HCT116 (cell line): Measurements from ENCODE around the gene NAPSA. TPM values are rescaled to one million over a fixed set of nuclear protein-coding genes. Genes with fewer than 3 reads are reported as not detected.

Experiments used
- ATAC-seq: fragments of 200-7000 bp; cut with Tn5 transposase; 2 replicates; pipeline ENCODE4 v1.9.1; 2020; ENCODE audit warnings: mild to moderate bottlenecking, moderate library complexity
- BruUV-seq: library from RNA; stranded (reverse); fragments of 400-500 nt; replicated peaks from 2 replicates; lab custom pipeline; 2021; lab: Mats Ljungman, UMichigan
- CTCF ChIA-PET: fragments of 300-600 bp; sonication (Branson Sonifier 250); formaldehyde crosslinking; loops from one replicate; lab custom pipeline; 2021; ENCODE audit warnings: antibody characterized with exemption; lab: Charles Lee
- POLR2A ChIA-PET: fragments of 300-600, 350-600 bp; sonication (Branson Sonifier 250); formaldehyde crosslinking; loops from one replicate; lab custom pipeline; 2021; ENCODE audit warnings: antibody characterized with exemption; lab: Charles Lee
- RAD21 ChIA-PET, 2 experiments: fragments of 300-600 bp; sonication (Branson Sonifier 250); formaldehyde crosslinking; loops; one replicate each; lab custom pipeline; 2023; ENCODE audit warnings: low total read pairs in 2 of 2; ENCODE audit not compliant: uncharacterized antibody in 2 of 2, unreplicated experiment in 2 of 2, low non-redundant PET in 1 of 2; lab: Charles Lee
- DNase-seq: peaks from one replicate; pipeline ENCODE4 v3.0.0-alpha.2; 2010; ENCODE audit warnings: low read depth, low spot score
- H2AFZ ChIP-seq: fragments of 200-600 bp; shearing (Covaris generic), sonication (generic); 2 replicates; pipeline ENCODE4 v1.6.1; 2017; ENCODE audit warnings: low read depth, mixed run types, mixed read lengths, antibody characterized with exemption, low read length; ENCODE audit not compliant: poor library complexity, severe bottlenecking
- H3K27ac ChIP-seq: 2 replicates; pipeline ENCODE4 v1.5.1; 2012; ENCODE audit warnings: low read depth, low read length
- H3K27me3 ChIP-seq: fragments of 200-600 bp; sonication (generic); 2 replicates; pipeline ENCODE4 v1.6.1; 2016; ENCODE audit warnings: mixed run types, low read length, mixed read lengths; ENCODE audit not compliant: insufficient read depth
- H3K36me3 ChIP-seq, 2 experiments: fragments of 200-500 bp in 1 of 2; fragments of 200-600 bp in 1 of 2; sonication (Bioruptor generic) in 1 of 2; sonication (generic) in 1 of 2; 2 replicates each; pipeline versions ENCODE4 v1.5.1 to v1.6.1; 2014 to 2016; ENCODE audit warnings: low read length in 2 of 2, inconsistent platforms in 1 of 2, mixed read lengths in 1 of 2, mixed run types in 1 of 2; ENCODE audit not compliant: insufficient read depth in 2 of 2, control insufficient read depth in 1 of 2
- H3K4me1 ChIP-seq, 2 experiments: fragments of 200-600 bp in 1 of 2; sonication (generic) in 1 of 2; 2 replicates each; pipeline versions ENCODE4 v1.5.1 to v1.6.1; 2012 to 2017; ENCODE audit warnings: low read length in 2 of 2, inconsistent platforms in 1 of 2, mild to moderate bottlenecking in 1 of 2, mixed read lengths in 1 of 2, mixed run types in 1 of 2, moderate library complexity in 1 of 2; ENCODE audit not compliant: insufficient read depth in 2 of 2, control insufficient read depth in 1 of 2
- H3K4me2 ChIP-seq: fragments of 200-600 bp; sonication (generic); 2 replicates; pipeline ENCODE4 v1.6.1; 2017; ENCODE audit warnings: mixed run types, low read length, mixed read lengths
- H3K4me3 ChIP-seq, 2 experiments: fragments of 200-600 bp in 1 of 2; sonication (generic) in 1 of 2; replicated peaks in 1 of 2; 2 replicates each; pipeline ENCODE4 v1.5.1; 2011 to 2016; ENCODE audit warnings: low read length in 2 of 2, control low read depth in 1 of 2, low read depth in 1 of 2, mild to moderate bottlenecking in 1 of 2, mixed read lengths in 1 of 2, mixed run types in 1 of 2
- H3K79me2 ChIP-seq: fragments of 200-600 bp; sonication (generic); 2 replicates; pipeline ENCODE4 v1.6.1; 2017; ENCODE audit warnings: mild to moderate bottlenecking, mixed run types, low read length, moderate library complexity, mixed read lengths; ENCODE audit not compliant: insufficient read depth
- H3K9ac ChIP-seq: fragments of 200-600 bp; sonication (generic); 2 replicates; pipeline ENCODE4 v1.6.1; 2016; ENCODE audit warnings: low read length, mixed read lengths
- H3K9me2 ChIP-seq: fragments of 200-600 bp; sonication (generic), shearing (Covaris generic); 2 replicates; pipeline ENCODE4 v1.6.1; 2017; ENCODE audit warnings: mixed run types, mild to moderate bottlenecking, moderate library complexity; ENCODE audit not compliant: insufficient read depth
- H3K9me3 ChIP-seq, 2 experiments: fragments of 200-500 bp in 1 of 2; fragments of 200-600 bp in 1 of 2; sonication (Bioruptor generic) in 1 of 2; sonication (generic) in 1 of 2; 2 replicates each; pipeline ENCODE4 v1.6.1; 2014 to 2017; ENCODE audit warnings: low read length in 2 of 2, mixed read lengths in 2 of 2, inconsistent platforms in 1 of 2, low read depth in 1 of 2, mild to moderate bottlenecking in 1 of 2, mixed run types in 1 of 2, moderate library complexity in 1 of 2; ENCODE audit not compliant: control insufficient read depth in 1 of 2, insufficient read depth in 1 of 2
- H4K20me1 ChIP-seq: fragments of 200-600 bp; sonication (generic), shearing (Covaris generic); 2 replicates; pipeline ENCODE4 v1.6.1; 2017; ENCODE audit warnings: mixed run types, mild to moderate bottlenecking, moderate library complexity; ENCODE audit not compliant: insufficient read depth
- CBX3 ChIP-seq: IDR thresholded peaks from 2 replicates; pipeline ENCODE4 v1.6.1; 2012; ENCODE audit warnings: low read depth
- EGR1 ChIP-seq: IDR thresholded peaks from 2 replicates; pipeline ENCODE4 v1.6.1; 2012; ENCODE audit warnings: low read depth
- EZH2 ChIP-seq: fragments of 200-600 bp; sonication (generic); IDR thresholded peaks from 2 replicates; pipeline ENCODE4 v1.6.1; 2017; ENCODE audit warnings: antibody characterized with exemption, mixed run types
- POLR2A ChIP-seq: IDR thresholded peaks from 2 replicates; pipeline ENCODE4 v1.7.0; 2011; ENCODE audit warnings: borderline replicate concordance; ENCODE audit not compliant: insufficient read depth, insufficient read length; ENCODE audit errors: extremely low read depth
- POLR2AphosphoS5 ChIP-seq: IDR thresholded peaks from 2 replicates; pipeline ENCODE4 v1.6.1; 2011; ENCODE audit warnings: mild to moderate bottlenecking, low read depth, low read length, moderate library complexity
- RAD21 ChIP-seq: IDR thresholded peaks from 2 replicates; pipeline ENCODE4 v1.6.1; 2012; ENCODE audit warnings: low read depth, mild to moderate bottlenecking
- SIN3A ChIP-seq: IDR thresholded peaks from 2 replicates; pipeline ENCODE4 v1.6.1; 2012; ENCODE audit warnings: low read depth
- SP1 ChIP-seq: IDR thresholded peaks from 2 replicates; pipeline ENCODE4 v1.6.1; 2012; ENCODE audit warnings: low read depth
- SRF ChIP-seq: IDR thresholded peaks from 2 replicates; pipeline ENCODE4 v1.6.1; 2012; ENCODE audit warnings: low read depth
- TCF7L2 ChIP-seq: IDR thresholded peaks from 2 replicates; pipeline ENCODE4 v1.7.0; 2011; ENCODE audit warnings: borderline replicate concordance, inconsistent platforms; ENCODE audit not compliant: insufficient read depth, insufficient read length; ENCODE audit errors: extremely low read depth
- YY1 ChIP-seq: IDR thresholded peaks from 2 replicates; pipeline ENCODE4 v1.6.1; 2011; ENCODE audit warnings: low read length, low read depth, moderate library complexity, mild to moderate bottlenecking; ENCODE audit not compliant: insufficient replicate concordance; ENCODE audit errors: extremely low read depth
- ZFX ChIP-seq: fragments of 450-650 bp; IDR thresholded peaks from 2 replicates; pipeline ENCODE4 v1.6.1; 2017
- ZNF274 ChIP-seq: fragments of 200-500 bp; sonication (Bioruptor generic); IDR thresholded peaks from 2 replicates; pipeline ENCODE4 v1.6.1; 2014; ENCODE audit warnings: mild to moderate bottlenecking, low read depth, low read length, inconsistent platforms
- intact Hi-C: fragments of 100-400 bp; cut with micrococcal nuclease; formaldehyde crosslinking; loops from 2 replicates; pipeline ENCODE4 v1.10.0; 2022
- total RNA-seq: library from RNA; stranded (reverse); gene quantifications from one replicate; pipeline ENCODE4 v1.2.1, GENCODE V29; 2021; ENCODE audit not compliant: unreplicated experiment
- TF ChIP-seq, protein P1 (sequence below): IDR thresholded peaks from 2 replicates; pipeline ENCODE4 v1.6.1; 2012
- TF ChIP-seq, protein P2 (sequence below): IDR thresholded peaks from 2 replicates; pipeline ENCODE4 v1.6.1; 2012; ENCODE audit warnings: low read depth
- TF ChIP-seq, protein P3 (sequence below): IDR thresholded peaks from 2 replicates; pipeline ENCODE4 v1.6.1; 2012
- TF ChIP-seq, protein P4 (sequence below), 3 experiments: fragments of 200-600 bp in 1 of 3; sonication (generic) in 1 of 3; IDR thresholded peaks in 2 of 3; conservative IDR thresholded peaks in 1 of 3; 2 replicates each; pipeline ENCODE4 v1.5.1; 2012 to 2017; ENCODE audit warnings: low read depth in 2 of 3, low read length in 2 of 3, antibody characterized with exemption in 1 of 3, borderline replicate concordance in 1 of 3, control low read depth in 1 of 3, mild to moderate bottlenecking in 1 of 3, mixed read lengths in 1 of 3, mixed run types in 1 of 3, moderate library complexity in 1 of 3; ENCODE audit not compliant: insufficient read depth in 1 of 3

The NAPSA gene
- total RNA-seq, 1 experiment from 2014 or later = 4.4 TPM

GRCh38 chr19:50383852-50384684 is 18.6 kb upstream of the NAPSA start, which contains the start of gene POLD1:
POLD1 (plus strand) TSS chr19:50384347; CDS start chr19:50398852, 14,505 bp downstream.
- TF ChIP-seq POLR2AphosphoS5 = peak; percentile 83
- TF ChIP-seq ZFX = no peak; the same call in 1 of the 2 replicates
- peak; percentile 60 for TF ChIP-seq SP1
- TF ChIP-seq CBX3 = no peak
- peak; percentile 93 for TF ChIP-seq SRF
- TF ChIP-seq YY1 = peak; percentile 7
- TF ChIP-seq ZNF274 = no peak
- TF ChIP-seq, protein P1, sequence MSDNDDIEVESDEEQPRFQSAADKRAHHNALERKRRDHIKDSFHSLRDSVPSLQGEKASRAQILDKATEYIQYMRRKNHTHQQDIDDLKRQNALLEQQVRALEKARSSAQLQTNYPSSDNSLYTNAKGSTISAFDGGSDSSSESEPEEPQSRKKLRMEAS = peak; percentile 92
- peak; percentile 89 for TF ChIP-seq POLR2A
- TF ChIP-seq, protein P2, sequence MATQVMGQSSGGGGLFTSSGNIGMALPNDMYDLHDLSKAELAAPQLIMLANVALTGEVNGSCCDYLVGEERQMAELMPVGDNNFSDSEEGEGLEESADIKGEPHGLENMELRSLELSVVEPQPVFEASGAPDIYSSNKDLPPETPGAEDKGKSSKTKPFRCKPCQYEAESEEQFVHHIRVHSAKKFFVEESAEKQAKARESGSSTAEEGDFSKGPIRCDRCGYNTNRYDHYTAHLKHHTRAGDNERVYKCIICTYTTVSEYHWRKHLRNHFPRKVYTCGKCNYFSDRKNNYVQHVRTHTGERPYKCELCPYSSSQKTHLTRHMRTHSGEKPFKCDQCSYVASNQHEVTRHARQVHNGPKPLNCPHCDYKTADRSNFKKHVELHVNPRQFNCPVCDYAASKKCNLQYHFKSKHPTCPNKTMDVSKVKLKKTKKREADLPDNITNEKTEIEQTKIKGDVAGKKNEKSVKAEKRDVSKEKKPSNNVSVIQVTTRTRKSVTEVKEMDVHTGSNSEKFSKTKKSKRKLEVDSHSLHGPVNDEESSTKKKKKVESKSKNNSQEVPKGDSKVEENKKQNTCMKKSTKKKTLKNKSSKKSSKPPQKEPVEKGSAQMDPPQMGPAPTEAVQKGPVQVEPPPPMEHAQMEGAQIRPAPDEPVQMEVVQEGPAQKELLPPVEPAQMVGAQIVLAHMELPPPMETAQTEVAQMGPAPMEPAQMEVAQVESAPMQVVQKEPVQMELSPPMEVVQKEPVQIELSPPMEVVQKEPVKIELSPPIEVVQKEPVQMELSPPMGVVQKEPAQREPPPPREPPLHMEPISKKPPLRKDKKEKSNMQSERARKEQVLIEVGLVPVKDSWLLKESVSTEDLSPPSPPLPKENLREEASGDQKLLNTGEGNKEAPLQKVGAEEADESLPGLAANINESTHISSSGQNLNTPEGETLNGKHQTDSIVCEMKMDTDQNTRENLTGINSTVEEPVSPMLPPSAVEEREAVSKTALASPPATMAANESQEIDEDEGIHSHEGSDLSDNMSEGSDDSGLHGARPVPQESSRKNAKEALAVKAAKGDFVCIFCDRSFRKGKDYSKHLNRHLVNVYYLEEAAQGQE = no peak
- TF ChIP-seq, protein P3, sequence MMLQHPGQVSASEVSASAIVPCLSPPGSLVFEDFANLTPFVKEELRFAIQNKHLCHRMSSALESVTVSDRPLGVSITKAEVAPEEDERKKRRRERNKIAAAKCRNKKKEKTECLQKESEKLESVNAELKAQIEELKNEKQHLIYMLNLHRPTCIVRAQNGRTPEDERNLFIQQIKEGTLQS = no peak
- TF ChIP-seq SIN3A = peak; percentile 40
- TF ChIP-seq, protein P4, sequence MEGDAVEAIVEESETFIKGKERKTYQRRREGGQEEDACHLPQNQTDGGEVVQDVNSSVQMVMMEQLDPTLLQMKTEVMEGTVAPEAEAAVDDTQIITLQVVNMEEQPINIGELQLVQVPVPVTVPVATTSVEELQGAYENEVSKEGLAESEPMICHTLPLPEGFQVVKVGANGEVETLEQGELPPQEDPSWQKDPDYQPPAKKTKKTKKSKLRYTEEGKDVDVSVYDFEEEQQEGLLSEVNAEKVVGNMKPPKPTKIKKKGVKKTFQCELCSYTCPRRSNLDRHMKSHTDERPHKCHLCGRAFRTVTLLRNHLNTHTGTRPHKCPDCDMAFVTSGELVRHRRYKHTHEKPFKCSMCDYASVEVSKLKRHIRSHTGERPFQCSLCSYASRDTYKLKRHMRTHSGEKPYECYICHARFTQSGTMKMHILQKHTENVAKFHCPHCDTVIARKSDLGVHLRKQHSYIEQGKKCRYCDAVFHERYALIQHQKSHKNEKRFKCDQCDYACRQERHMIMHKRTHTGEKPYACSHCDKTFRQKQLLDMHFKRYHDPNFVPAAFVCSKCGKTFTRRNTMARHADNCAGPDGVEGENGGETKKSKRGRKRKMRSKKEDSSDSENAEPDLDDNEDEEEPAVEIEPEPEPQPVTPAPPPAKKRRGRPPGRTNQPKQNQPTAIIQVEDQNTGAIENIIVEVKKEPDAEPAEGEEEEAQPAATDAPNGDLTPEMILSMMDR (IDR thresholded peaks at IDR 0.05 in 2 of 3, conservative IDR thresholded peaks at IDR 0.05 in 1 of 3; ENCODE audit: borderline replicate concordance in 1 of 3, insufficient read depth in 1 of 3, low read depth in 2 of 3, low read length in 2 of 3) = no peak
- peak; percentile 95 for TF ChIP-seq EGR1
- peak; percentile 62 for TF ChIP-seq TCF7L2
- TF ChIP-seq EZH2 = no peak
- no peak for TF ChIP-seq RAD21
- Histone ChIP-seq H3K9me2 (no peaks in the 10 kb centered on the region), H4K20me1 (no peaks in the 10 kb centered on the region), H3K9me3 (no peaks in the 10 kb centered on the region), H3K4me2 (peak within 1 kb of the TSS; percentile 82), H3K4me1 (peaks cover 11 to 16% of the 10 kb centered on the region in 2 experiments; a peak in 3 of 4 replicates), H3K27me3 (no peaks in the 10 kb centered on the region), H3K36me3 (peaks cover 23 to 35% of the 10 kb centered on the region in 2 experiments; a peak in 3 of 4 replicates), H3K4me3 (peak within 1 kb of the TSS; percentile 50 to 71), H3K79me2 (peaks cover 50% of the 10 kb centered on the region), H3K27ac (peak within 1 kb of the TSS; percentile 71), H2AFZ (no peak within 1 kb of the TSS), H3K9ac (peak within 1 kb of the TSS; percentile 81)
- POLR2A ChIA-PET = interaction anchor here (1.0 to 1.4 kb wide), 4 partner anchors 8 to 420 kb away, joined by 3 to 5 read pairs (median 4); partner anchors contain the start of gene NR1H2
- ATAC-seq (peak; percentile 90), DNase-seq (peak; percentile 97)
- intact Hi-C loops = no loop called here
- no TSS peak for BruUV-seq
- CTCF ChIA-PET = interaction anchor here (1.2 kb wide), 1 partner anchor 55 kb away, joined by 3 read pairs; the partner anchor contains the start of gene KCNC3
- RAD21 ChIA-PET = no interaction called here
